Mucosa of rectum (tissue), 2 donors: ENCODE measurements around the gene ENGASE.

Source experiments
- H3K27ac ChIP-seq, 2 donors: one replicate each; pipeline ENCODE4 v1.7.0; 2013; ENCODE audit warnings: inconsistent platforms in 2 of 2, low read depth in 2 of 2, low read length in 2 of 2
- H3K27me3 ChIP-seq, 2 donors: one replicate each; pipeline ENCODE4 v1.7.0; 2013; ENCODE audit warnings: low read length in 2 of 2; ENCODE audit not compliant: control insufficient read depth in 2 of 2, insufficient read depth in 2 of 2
- H3K36me3 ChIP-seq, 2 donors: one replicate each; pipeline ENCODE4 v1.7.0; 2013; ENCODE audit warnings: low read length in 2 of 2; ENCODE audit not compliant: control insufficient read depth in 2 of 2, insufficient read depth in 2 of 2
- H3K4me1 ChIP-seq, 2 donors: one replicate each; pipeline ENCODE4 v1.7.0; 2013; ENCODE audit warnings: low read length in 2 of 2, mild to moderate bottlenecking in 1 of 2; ENCODE audit not compliant: control insufficient read depth in 2 of 2, insufficient read depth in 2 of 2
- H3K4me3 ChIP-seq, 2 donors: one replicate each; pipeline ENCODE4 v1.7.0; 2013; ENCODE audit warnings: low read length in 2 of 2
- H3K9ac ChIP-seq, 2 donors: one replicate each; pipeline ENCODE4 v1.7.0; 2013; ENCODE audit warnings: low read length in 2 of 2, low read depth in 1 of 2, mild to moderate bottlenecking in 1 of 2
- H3K9me3 ChIP-seq, 2 donors: one replicate each; pipeline ENCODE4 v1.7.0; 2013; ENCODE audit warnings: low read length in 2 of 2; ENCODE audit not compliant: control insufficient read depth in 2 of 2
- donor health status: healthy.
- donor health status: Normal muscosa, but diverticular disease.

Gene ENGASE

DNA sequence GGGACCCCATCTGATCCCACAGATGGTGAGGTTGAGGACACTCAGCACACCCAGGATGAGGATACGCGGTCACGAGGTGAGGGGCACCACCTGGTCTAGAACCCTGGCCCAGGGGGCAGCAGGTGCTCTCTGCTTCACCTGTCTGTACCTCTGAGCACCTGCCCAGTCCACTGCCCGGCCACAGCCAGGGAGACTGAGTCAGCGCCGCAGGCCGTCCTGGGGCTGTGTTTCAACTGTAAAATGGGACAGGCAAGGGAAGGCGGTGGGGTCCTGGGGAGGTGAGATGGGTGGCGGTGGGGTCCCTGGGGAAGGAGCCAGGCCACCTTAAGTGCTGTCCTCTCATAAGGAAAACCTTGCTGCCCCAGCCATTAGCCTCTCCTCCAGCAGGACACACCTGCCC lies 60.4 kb downstream of the ENGASE start:
- Histone ChIP-seq H3K9ac (no peak overlapping the region), H3K36me3 (no peaks in the 10 kb centered on the region), H3K9me3 (no peaks in the 10 kb centered on the region), H3K4me1 (no peaks in the 10 kb centered on the region), H3K27ac (no peak overlapping the region), H3K27me3 (peaks cover 6 to 14% of the 10 kb centered on the region in 2 donors), H3K4me3 (no peak overlapping the region)

DNA sequence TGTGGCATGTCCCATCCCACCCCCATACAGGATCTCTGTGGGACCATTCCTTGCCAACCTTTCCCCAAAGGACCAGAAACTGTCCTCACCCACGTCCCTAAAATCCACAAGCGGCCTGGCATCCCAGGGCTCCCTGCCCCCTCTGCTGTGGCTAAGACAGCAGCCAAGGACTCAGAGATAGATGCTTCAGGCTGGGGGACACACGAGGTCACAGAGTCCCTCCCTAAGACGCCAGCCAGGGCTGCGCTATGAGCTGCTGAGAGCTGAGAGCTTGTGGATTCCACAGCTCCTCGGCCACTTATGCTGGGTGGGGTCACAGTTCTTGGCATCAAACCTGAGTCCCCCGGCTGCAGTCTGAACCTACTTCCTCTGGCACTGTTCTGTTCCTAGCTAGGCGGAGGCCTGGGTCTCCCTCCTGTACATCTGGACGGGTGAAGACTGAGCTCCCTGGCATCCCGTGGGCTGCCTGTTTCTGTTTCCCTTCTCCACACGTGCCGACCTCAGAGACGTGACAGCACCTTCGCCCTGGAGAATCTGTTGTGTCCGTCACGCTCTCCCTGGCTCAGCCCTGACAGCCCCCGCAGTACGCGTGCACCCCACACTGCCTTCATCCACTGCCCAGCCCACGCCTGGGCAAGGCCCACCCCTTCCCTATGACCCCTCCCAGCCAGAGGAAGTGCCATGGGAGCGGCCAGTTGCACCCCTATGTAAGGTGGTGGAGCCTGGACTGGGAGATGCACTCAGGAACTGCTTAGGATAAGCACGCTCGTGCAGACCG lies 61.2 kb downstream of the ENGASE start:
- Histone ChIP-seq H3K9me3 (no peaks in the 10 kb centered on the region), H3K4me3 (no peak overlapping the region), H3K36me3 (no peaks in the 10 kb centered on the region), H3K27me3 (peaks cover 6 to 17% of the 10 kb centered on the region in 2 donors), H3K4me1 (no peaks in the 10 kb centered on the region), H3K9ac (no peak overlapping the region), H3K27ac (no peak overlapping the region)
